Left ventricle myocardium inferior (tissue), 1 donor: ENCODE data around the gene SYCN. TPM values are rescaled to one million over a fixed set of nuclear protein-coding genes. Genes with fewer than 3 reads are reported as not detected.
A peak's percentile ranks its signal among the peaks of the same experiment; 100 is the strongest.

ENCODE experiments used
- DNase-seq: peaks from one replicate; pipeline ENCODE4 v3.0.0-alpha.2; 2020
- H3K27ac ChIP-seq: fragments of 200-600 bp; replicated peaks from 2 replicates; pipeline ENCODE4 v1.8.0; 2021
- H3K27me3 ChIP-seq: fragments of 200-600 bp; 2 replicates; pipeline ENCODE4 v1.8.0; 2021; ENCODE audit warnings: low read depth
- H3K36me3 ChIP-seq: fragments of 200-600 bp; 2 replicates; pipeline ENCODE4 v1.8.0; 2021
- H3K4me1 ChIP-seq: fragments of 200-600 bp; 2 replicates; pipeline ENCODE4 v1.8.0; 2021
- H3K4me3 ChIP-seq: fragments of 200-600 bp; 2 replicates; pipeline ENCODE4 v1.8.0; 2021; ENCODE audit warnings: mild to moderate bottlenecking, moderate library complexity
- H3K9me3 ChIP-seq: fragments of 200-600 bp; replicated peaks from 2 replicates; pipeline ENCODE4 v1.8.0; 2021
- CTCF ChIP-seq: fragments of 200-600 bp; IDR thresholded peaks from 2 replicates; pipeline ENCODE4 v1.8.0; 2021; ENCODE audit warnings: antibody characterized with exemption, mild to moderate bottlenecking, borderline replicate concordance
- intact Hi-C: fragments of 100-400 bp; cut with micrococcal nuclease; formaldehyde crosslinking; loops from one replicate; pipeline ENCODE4 v1.11.0; 2022
- total RNA-seq: library from RNA; stranded (reverse); fragmentation: NEBNext Ultra II Directional; extraction: Animal tissue kit (Norgen Biotek cat#: 25700); gene quantifications from one replicate; pipeline ENCODE4 v1.2.1, GENCODE V29; 2021
- donor health status: DM: no; HTN: yes; CAD: no; lungs with severe emphysema.

The SYCN gene
- total RNA-seq, 1 donor from 2014 or later: not detected

- intact Hi-C loops: no loop called here
- H3K4me3 ChIP-seq: no peak overlapping the region
- H3K9me3 ChIP-seq: no peaks in the 10 kb centered on the region
- no peak overlapping the region for H3K27ac ChIP-seq
- H3K36me3 ChIP-seq: no peaks in the 10 kb centered on the region
- TF ChIP-seq CTCF: no peak
- peaks cover 5% of the 10 kb centered on the region for H3K4me1 ChIP-seq
- no peak for DNase-seq
- peaks cover 100% of the 10 kb centered on the region for H3K27me3 ChIP-seq
Measured at GRCh38 chr19:39199025-39199424, 5.0 kb downstream of the SYCN start.

GRCh38 chr19:39197808-39198207, 6.3 kb downstream of the SYCN start:
- DNase-seq: no peak
- H3K4me3 ChIP-seq: no peak overlapping the region
- H3K9me3 ChIP-seq: no peaks in the 10 kb centered on the region
- H3K27me3 ChIP-seq: peaks cover 97% of the 10 kb centered on the region
- no peaks in the 10 kb centered on the region for H3K36me3 ChIP-seq
- peaks cover 5% of the 10 kb centered on the region for H3K4me1 ChIP-seq
- intact Hi-C loops: no loop called here
- TF ChIP-seq CTCF: no peak
- no peak overlapping the region for H3K27ac ChIP-seq

- H3K27me3 ChIP-seq: peaks cover 97% of the 10 kb centered on the region
- H3K4me3 ChIP-seq: peak within 1 kb of the TSS; percentile 6
- H3K9me3 ChIP-seq: no peaks in the 10 kb centered on the region
- TF ChIP-seq CTCF: no peak
- intact Hi-C loops: no loop called here
- no peaks in the 10 kb centered on the region for H3K36me3 ChIP-seq
- DNase-seq: no peak
- H3K27ac ChIP-seq: no peak within 1 kb of the TSS
- peaks cover 5% of the 10 kb centered on the region for H3K4me1 ChIP-seq
Measured at GRCh38 chr19:39196860-39197562, 7.1 kb downstream of the SYCN start, which contains the start of gene NCCRP1. TSS of gene NCCRP1 (plus strand) at chr19:39196964. CDS start at chr19:39196983, 19 bp downstream.

- no peak overlapping the region for H3K4me3 ChIP-seq
- no peaks in the 10 kb centered on the region for H3K9me3 ChIP-seq
- no peak for DNase-seq
- no peak overlapping the region for H3K27ac ChIP-seq
- peaks cover 5% of the 10 kb centered on the region for H3K4me1 ChIP-seq
- peaks cover 97% of the 10 kb centered on the region for H3K27me3 ChIP-seq
- intact Hi-C loops: no loop called here
- H3K36me3 ChIP-seq: no peaks in the 10 kb centered on the region
- no peak for TF ChIP-seq CTCF
Measured at GRCh38 chr19:39196320-39196719, 7.7 kb downstream of the SYCN start.

- no peak for TF ChIP-seq CTCF
- Histone ChIP-seq H3K9me3 (no peaks in the 10 kb centered on the region), H3K4me1 (peaks cover 5% of the 10 kb centered on the region), H3K4me3 (no peak overlapping the region), H3K36me3 (no peaks in the 10 kb centered on the region), H3K27me3 (peaks cover 97% of the 10 kb centered on the region), H3K27ac (no peak overlapping the region)
- intact Hi-C loops: no loop called here
- no peak for DNase-seq
Measured at GRCh38 chr19:39195755-39196154, 8.3 kb downstream of the SYCN start.
